Osteoblast (primary cell): ENCODE measurements around the gene RPL9. TPM values are rescaled to one million over a fixed set of nuclear protein-coding genes. Genes with fewer than 3 reads are reported as not detected.

Experiments
- DNase-seq: peaks from one replicate; pipeline ENCODE4 v3.0.0; 2011; ENCODE audit warnings: low spot score, mixed read lengths; ENCODE audit not compliant: insufficient read length; ENCODE audit errors: missing footprints
- H2AFZ ChIP-seq: 2 replicates; pipeline ENCODE4 v1.6.0; 2011; ENCODE audit warnings: mild to moderate bottlenecking, low read length
- H3K27ac ChIP-seq: 2 replicates; pipeline ENCODE4 v1.5.1; 2011; ENCODE audit warnings: mild to moderate bottlenecking, low read depth, low read length, moderate library complexity
- H3K27me3 ChIP-seq: 2 replicates; pipeline ENCODE4 v1.6.0; 2012; ENCODE audit warnings: mild to moderate bottlenecking, control low read depth, inconsistent platforms, low read length, moderate library complexity; ENCODE audit not compliant: insufficient read depth
- H3K36me3 ChIP-seq: 2 replicates; pipeline ENCODE4 v1.5.1; 2011; ENCODE audit warnings: mild to moderate bottlenecking, low read length, control low read depth, moderate library complexity; ENCODE audit not compliant: insufficient read depth
- H3K4me1 ChIP-seq: 2 replicates; pipeline ENCODE4 v1.5.1; 2011; ENCODE audit warnings: mild to moderate bottlenecking, low read length, control low read depth, moderate library complexity; ENCODE audit not compliant: insufficient read depth
- H3K4me2 ChIP-seq: 2 replicates; pipeline ENCODE4 v1.6.0; 2011; ENCODE audit warnings: mild to moderate bottlenecking, low read length; ENCODE audit not compliant: insufficient read depth
- H3K4me3 ChIP-seq: fragments of 200-600 bp; sonication (generic); 3 replicates; pipeline ENCODE4 v1.5.1; 2012; ENCODE audit warnings: mild to moderate bottlenecking, low read length, inconsistent platforms; ENCODE audit not compliant: insufficient read depth
- H3K79me2 ChIP-seq: 2 replicates; pipeline ENCODE4 v1.6.0; 2012; ENCODE audit warnings: mild to moderate bottlenecking, low read length, control low read depth, inconsistent platforms; ENCODE audit not compliant: insufficient read depth
- H3K9me3 ChIP-seq: 2 replicates; pipeline ENCODE4 v1.5.1; 2011; ENCODE audit warnings: low read depth, low read length, control low read depth
- H4K20me1 ChIP-seq: 2 replicates; pipeline ENCODE4 v1.6.0; 2012; ENCODE audit warnings: mild to moderate bottlenecking, low read length, control low read depth; ENCODE audit not compliant: insufficient read depth
- total RNA-seq: library from RNA; depleted of rRNA; stranded (reverse); fragments of >200 nt; gene quantifications from 2 replicates; pipeline ENCODE4 v1.2.3, GENCODE V29; 2012
- TF ChIP-seq, protein P1 (sequence below): IDR thresholded peaks from 2 replicates; pipeline ENCODE4 v1.5.1; 2011; ENCODE audit warnings: mild to moderate bottlenecking, low read depth, low read length, moderate library complexity; ENCODE audit errors: extremely low read depth

RPL9 gene
- total RNA-seq, 1 donor, result 1,561 TPM

- H3K27me3 ChIP-seq, result peaks cover under 1% of the 10 kb centered on the region
- H2AFZ ChIP-seq, result peak overlapping the region; percentile 56
- H3K36me3 ChIP-seq, result peaks cover 16% of the 10 kb centered on the region
- H3K9me3 ChIP-seq, result no peaks in the 10 kb centered on the region
- H3K79me2 ChIP-seq, result no peaks in the 10 kb centered on the region
- DNase-seq, result no peak
- no peaks in the 10 kb centered on the region for H4K20me1 ChIP-seq
- peak overlapping the region; percentile 84 for H3K4me2 ChIP-seq
- no peak overlapping the region for H3K27ac ChIP-seq
- H3K4me3 ChIP-seq, result peak overlapping the region; percentile 64
- H3K4me1 ChIP-seq, result peaks cover 5% of the 10 kb centered on the region
- TF ChIP-seq, protein P1, sequence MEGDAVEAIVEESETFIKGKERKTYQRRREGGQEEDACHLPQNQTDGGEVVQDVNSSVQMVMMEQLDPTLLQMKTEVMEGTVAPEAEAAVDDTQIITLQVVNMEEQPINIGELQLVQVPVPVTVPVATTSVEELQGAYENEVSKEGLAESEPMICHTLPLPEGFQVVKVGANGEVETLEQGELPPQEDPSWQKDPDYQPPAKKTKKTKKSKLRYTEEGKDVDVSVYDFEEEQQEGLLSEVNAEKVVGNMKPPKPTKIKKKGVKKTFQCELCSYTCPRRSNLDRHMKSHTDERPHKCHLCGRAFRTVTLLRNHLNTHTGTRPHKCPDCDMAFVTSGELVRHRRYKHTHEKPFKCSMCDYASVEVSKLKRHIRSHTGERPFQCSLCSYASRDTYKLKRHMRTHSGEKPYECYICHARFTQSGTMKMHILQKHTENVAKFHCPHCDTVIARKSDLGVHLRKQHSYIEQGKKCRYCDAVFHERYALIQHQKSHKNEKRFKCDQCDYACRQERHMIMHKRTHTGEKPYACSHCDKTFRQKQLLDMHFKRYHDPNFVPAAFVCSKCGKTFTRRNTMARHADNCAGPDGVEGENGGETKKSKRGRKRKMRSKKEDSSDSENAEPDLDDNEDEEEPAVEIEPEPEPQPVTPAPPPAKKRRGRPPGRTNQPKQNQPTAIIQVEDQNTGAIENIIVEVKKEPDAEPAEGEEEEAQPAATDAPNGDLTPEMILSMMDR, result no peak
Observed at GRCh38 chr4:39446483-39446841, 12.3 kb downstream of the RPL9 start.

GRCh38 chr4:39442998-39443397 lies 15.7 kb downstream of the RPL9 start:
- H3K27ac ChIP-seq, result no peak overlapping the region

DNA sequence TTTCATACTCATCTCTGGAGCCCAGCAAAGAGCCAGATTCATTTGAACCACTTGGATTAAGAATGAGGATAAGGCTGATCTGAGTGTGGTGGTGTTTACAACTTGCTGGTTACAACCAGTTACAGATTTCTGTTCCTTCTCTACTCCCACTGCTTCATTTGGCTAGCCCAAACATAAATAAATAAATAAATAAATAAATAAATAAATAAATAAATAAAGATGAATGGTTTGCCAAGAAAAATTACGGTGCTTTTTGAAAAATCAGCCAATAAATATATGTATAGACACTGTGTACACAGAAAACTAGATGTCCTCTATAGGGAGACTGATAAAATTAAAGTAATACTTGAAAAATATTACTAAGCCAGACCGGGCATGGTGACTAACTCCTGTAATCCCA lies 17.1 kb downstream of the RPL9 start:
- no peak for DNase-seq
- Histone ChIP-seq H3K9me3 (no peaks in the 10 kb centered on the region), H3K4me1 (no peaks in the 10 kb centered on the region), H3K36me3 (no peaks in the 10 kb centered on the region), H3K4me2 (no peak overlapping the region), H3K4me3 (no peak overlapping the region), H4K20me1 (no peaks in the 10 kb centered on the region), H3K27ac (no peak overlapping the region), H3K79me2 (no peaks in the 10 kb centered on the region), H2AFZ (no peak overlapping the region), H3K27me3 (peaks cover 17% of the 10 kb centered on the region)
- TF ChIP-seq, protein P1, result no peak

More at GRCh38 chr4:39442998-39443397, 15.7 kb downstream of the RPL9 start:
- Histone ChIP-seq H4K20me1 (no peaks in the 10 kb centered on the region), H3K4me1 (peaks cover 5% of the 10 kb centered on the region), H3K9me3 (no peaks in the 10 kb centered on the region), H2AFZ (no peak overlapping the region), H3K4me2 (no peak overlapping the region), H3K36me3 (no peaks in the 10 kb centered on the region), H3K4me3 (no peak overlapping the region), H3K79me2 (no peaks in the 10 kb centered on the region), H3K27me3 (peaks cover 14% of the 10 kb centered on the region)
- no peak for DNase-seq
- TF ChIP-seq, protein P1, result no peak

GRCh38 chr4:39435659-39436563 lies 22.8 kb downstream of the RPL9 start:
- Histone ChIP-seq H2AFZ (no peak overlapping the region), H3K4me1 (no peaks in the 10 kb centered on the region), H3K4me2 (no peak overlapping the region), H3K9me3 (no peaks in the 10 kb centered on the region), H3K4me3 (no peak overlapping the region), H3K79me2 (no peaks in the 10 kb centered on the region), H3K36me3 (no peaks in the 10 kb centered on the region), H4K20me1 (no peaks in the 10 kb centered on the region), H3K27me3 (peaks cover 21% of the 10 kb centered on the region), H3K27ac (no peak overlapping the region)
- TF ChIP-seq, protein P1, result peak; percentile 15
- no peak for DNase-seq
